Putamen (tissue), 1 donor: ENCODE data around the gene RNF44.

ENCODE experiments used
- DNase-seq: peaks from one replicate; pipeline ENCODE4 v3.0.0-alpha.2; 2016; ENCODE audit warnings: low spot score

Gene RNF44

GRCh38 chr5:176536902-176537553 lies at the start of gene RNF44:
RNF44 (minus strand) TSS chr5:176537402; CDS start chr5:176532472, 4,930 bp downstream.
- peak; percentile 98 for DNase-seq

- no peak for DNase-seq
Measured at GRCh38 chr5:176583076-176583475, 45.9 kb upstream of the RNF44 start.

GRCh38 chr5:176581361-176581760 lies 44.2 kb upstream of the RNF44 start:
- DNase-seq = no peak

- DNase-seq = no peak
Measured at GRCh38 chr5:176579323-176579722, 42.1 kb upstream of the RNF44 start.

GRCh38 chr5:176578391-176578808 lies 41.2 kb upstream of the RNF44 start:
- DNase-seq = no peak

- DNase-seq = no peak
Measured at GRCh38 chr5:176577312-176578176, 40.3 kb upstream of the RNF44 start.

- DNase-seq = no peak
Measured at GRCh38 chr5:176575488-176576422, 38.6 kb upstream of the RNF44 start.

- DNase-seq = no peak
Measured at GRCh38 chr5:176575066-176575465, 37.9 kb upstream of the RNF44 start.

GRCh38 chr5:176574297-176574591 lies 37.0 kb upstream of the RNF44 start:
- no peak for DNase-seq

- DNase-seq = peak; percentile 41
Measured at GRCh38 chr5:176573564-176574296, 36.5 kb upstream of the RNF44 start.

- no peak for DNase-seq
Measured at GRCh38 chr5:176570044-176570443, 32.8 kb upstream of the RNF44 start.

- no peak for DNase-seq
Measured at GRCh38 chr5:176568657-176569056, 31.5 kb upstream of the RNF44 start.

- no peak for DNase-seq
Measured at GRCh38 chr5:176565760-176566288, 28.6 kb upstream of the RNF44 start.

- no peak for DNase-seq
Measured at GRCh38 chr5:176564002-176564401, 26.8 kb upstream of the RNF44 start.

GRCh38 chr5:176562189-176562588 lies 25.0 kb upstream of the RNF44 start:
- no peak for DNase-seq

- DNase-seq = no peak
Measured at GRCh38 chr5:176561259-176561658, 24.1 kb upstream of the RNF44 start.

GRCh38 chr5:176560364-176560763 lies 23.2 kb upstream of the RNF44 start:
- DNase-seq = no peak

- no peak for DNase-seq
Measured at GRCh38 chr5:176559683-176560082, 22.5 kb upstream of the RNF44 start.

GRCh38 chr5:176557846-176558245 lies 20.6 kb upstream of the RNF44 start:
- DNase-seq = no peak

GRCh38 chr5:176553260-176554085 lies 16.3 kb upstream of the RNF44 start:
- no peak for DNase-seq
